Osteoblast (primary cell): ENCODE data around the gene CD52. TPM values are rescaled to one million over a fixed set of nuclear protein-coding genes. Genes with fewer than 3 reads are reported as not detected.
A peak's percentile ranks its signal among the peaks of the same experiment; 100 is the strongest.

Experiments
- DNase-seq: peaks from one replicate; pipeline ENCODE4 v3.0.0; 2011; ENCODE audit warnings: low spot score, mixed read lengths; ENCODE audit not compliant: insufficient read length; ENCODE audit errors: missing footprints
- H2AFZ ChIP-seq: 2 replicates; pipeline ENCODE4 v1.6.0; 2011; ENCODE audit warnings: mild to moderate bottlenecking, low read length
- H3K27ac ChIP-seq: 2 replicates; pipeline ENCODE4 v1.5.1; 2011; ENCODE audit warnings: mild to moderate bottlenecking, low read depth, low read length, moderate library complexity
- H3K27me3 ChIP-seq: 2 replicates; pipeline ENCODE4 v1.6.0; 2012; ENCODE audit warnings: mild to moderate bottlenecking, control low read depth, inconsistent platforms, low read length, moderate library complexity; ENCODE audit not compliant: insufficient read depth
- H3K36me3 ChIP-seq: 2 replicates; pipeline ENCODE4 v1.5.1; 2011; ENCODE audit warnings: mild to moderate bottlenecking, low read length, control low read depth, moderate library complexity; ENCODE audit not compliant: insufficient read depth
- H3K4me1 ChIP-seq: 2 replicates; pipeline ENCODE4 v1.5.1; 2011; ENCODE audit warnings: mild to moderate bottlenecking, low read length, control low read depth, moderate library complexity; ENCODE audit not compliant: insufficient read depth
- H3K4me2 ChIP-seq: 2 replicates; pipeline ENCODE4 v1.6.0; 2011; ENCODE audit warnings: mild to moderate bottlenecking, low read length; ENCODE audit not compliant: insufficient read depth
- H3K4me3 ChIP-seq: fragments of 200-600 bp; sonication (generic); 3 replicates; pipeline ENCODE4 v1.5.1; 2012; ENCODE audit warnings: mild to moderate bottlenecking, low read length, inconsistent platforms; ENCODE audit not compliant: insufficient read depth
- H3K79me2 ChIP-seq: 2 replicates; pipeline ENCODE4 v1.6.0; 2012; ENCODE audit warnings: mild to moderate bottlenecking, low read length, control low read depth, inconsistent platforms; ENCODE audit not compliant: insufficient read depth
- H3K9me3 ChIP-seq: 2 replicates; pipeline ENCODE4 v1.5.1; 2011; ENCODE audit warnings: low read depth, low read length, control low read depth
- H4K20me1 ChIP-seq: 2 replicates; pipeline ENCODE4 v1.6.0; 2012; ENCODE audit warnings: mild to moderate bottlenecking, low read length, control low read depth; ENCODE audit not compliant: insufficient read depth
- CTCF ChIP-seq: IDR thresholded peaks from 2 replicates; pipeline ENCODE4 v1.5.1; 2011; ENCODE audit warnings: mild to moderate bottlenecking, low read depth, low read length, moderate library complexity; ENCODE audit errors: extremely low read depth
- total RNA-seq: library from RNA; depleted of rRNA; stranded (reverse); fragments of >200 nt; gene quantifications from 2 replicates; pipeline ENCODE4 v1.2.3, GENCODE V29; 2012

Gene CD52
- total RNA-seq, 1 donor = not detected

DNA sequence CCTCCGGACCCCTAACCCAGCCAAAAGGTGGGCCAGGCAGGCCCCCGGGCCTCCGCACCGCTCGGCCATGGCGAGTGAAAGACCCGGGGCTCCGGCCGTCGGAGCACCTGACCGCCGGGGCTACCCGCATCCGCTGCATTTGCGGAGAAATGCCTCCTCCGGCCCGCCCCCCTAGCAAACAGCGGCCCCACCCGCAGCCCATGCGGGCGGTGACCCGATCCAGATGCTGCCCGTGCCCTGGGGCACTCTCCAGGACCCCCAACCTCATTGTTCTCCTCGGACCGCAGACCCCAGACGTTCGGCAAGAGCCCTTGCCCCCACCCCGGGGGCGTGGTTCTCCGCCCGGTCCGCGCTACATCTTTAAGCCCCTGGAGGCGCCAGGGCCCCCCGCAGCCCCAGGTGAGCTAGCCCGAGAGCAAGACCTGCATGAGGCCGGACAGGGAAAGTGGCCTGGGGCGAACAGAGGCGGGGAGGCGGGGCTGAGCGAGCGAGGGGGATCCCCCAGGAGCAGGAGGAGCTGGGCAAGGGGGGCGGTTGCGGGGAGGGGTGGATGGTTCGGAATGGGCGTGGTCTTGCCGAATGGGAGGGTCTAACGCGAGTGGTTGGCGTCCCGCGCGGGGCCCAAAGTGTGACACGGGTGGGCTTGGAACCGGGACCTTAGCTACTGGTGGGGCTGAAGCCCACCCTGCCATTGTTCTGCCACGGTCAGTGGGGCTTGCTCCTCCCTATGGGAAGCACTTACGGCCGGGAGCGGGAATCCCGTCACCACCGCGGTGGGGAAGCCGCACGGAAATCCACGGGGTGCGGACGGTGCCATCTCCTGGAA is 42.4 kb downstream of the CD52 start:
- H3K4me3 ChIP-seq = no peak overlapping the region

GRCh38 chr1:26360807-26361604 is 43.2 kb downstream of the CD52 start:
- Histone ChIP-seq H3K36me3 (no peaks in the 10 kb centered on the region), H3K79me2 (no peaks in the 10 kb centered on the region), H3K27me3 (peaks cover 62% of the 10 kb centered on the region), H3K4me3 (no peak overlapping the region), H3K4me1 (no peaks in the 10 kb centered on the region), H4K20me1 (no peaks in the 10 kb centered on the region), H2AFZ (no peak overlapping the region), H3K9me3 (no peaks in the 10 kb centered on the region), H3K4me2 (no peak overlapping the region), H3K27ac (no peak overlapping the region)
- DNase-seq = peak; percentile 55
- TF ChIP-seq CTCF = no peak

More for the DNA sequence above, 42.4 kb downstream of the CD52 start:
- no peaks in the 10 kb centered on the region for H3K79me2 ChIP-seq
- no peak overlapping the region for H3K27ac ChIP-seq
- H3K27me3 ChIP-seq = peaks cover 66% of the 10 kb centered on the region
- H3K4me2 ChIP-seq = no peak overlapping the region
- no peaks in the 10 kb centered on the region for H4K20me1 ChIP-seq
- TF ChIP-seq CTCF = no peak
- peak; percentile 66 for DNase-seq
- H3K36me3 ChIP-seq = no peaks in the 10 kb centered on the region
- H2AFZ ChIP-seq = no peak overlapping the region
- H3K4me1 ChIP-seq = no peaks in the 10 kb centered on the region
- no peaks in the 10 kb centered on the region for H3K9me3 ChIP-seq

GRCh38 chr1:26361605-26362122 is 43.9 kb downstream of the CD52 start:
- Histone ChIP-seq H3K27me3 (peaks cover 56% of the 10 kb centered on the region), H3K36me3 (no peaks in the 10 kb centered on the region), H3K9me3 (no peaks in the 10 kb centered on the region), H3K4me2 (no peak overlapping the region), H2AFZ (no peak overlapping the region), H4K20me1 (no peaks in the 10 kb centered on the region), H3K79me2 (no peaks in the 10 kb centered on the region), H3K27ac (no peak overlapping the region), H3K4me1 (no peaks in the 10 kb centered on the region), H3K4me3 (no peak overlapping the region)
- peak; percentile 50 for DNase-seq
- no peak for TF ChIP-seq CTCF

DNA sequence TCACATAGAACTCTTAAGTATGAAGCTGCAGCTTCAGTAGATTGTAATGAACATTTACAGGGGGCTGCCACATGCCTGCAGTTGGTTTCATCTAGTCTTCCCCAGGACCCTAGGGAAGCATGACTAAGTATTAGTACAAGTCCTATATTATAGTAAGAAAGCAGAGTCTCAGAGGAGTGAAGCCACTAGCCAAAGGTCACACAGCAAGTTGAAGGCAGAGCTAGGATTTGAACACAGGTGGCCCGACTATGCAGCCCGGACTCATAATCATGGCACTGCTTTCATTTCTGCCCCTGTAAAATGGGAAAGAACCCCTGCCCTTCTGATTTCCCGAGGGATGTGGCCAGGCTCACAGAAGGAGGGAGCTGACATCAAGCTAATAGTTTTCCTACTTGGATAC is 44.6 kb downstream of the CD52 start:
- Histone ChIP-seq H2AFZ (no peak overlapping the region), H3K27ac (no peak overlapping the region), H3K9me3 (no peaks in the 10 kb centered on the region), H3K4me1 (no peaks in the 10 kb centered on the region), H3K4me2 (no peak overlapping the region), H3K27me3 (peaks cover 53% of the 10 kb centered on the region), H4K20me1 (no peaks in the 10 kb centered on the region), H3K4me3 (no peak overlapping the region), H3K79me2 (no peaks in the 10 kb centered on the region), H3K36me3 (no peaks in the 10 kb centered on the region)
- DNase-seq = no peak
- no peak for TF ChIP-seq CTCF
